ENCODE results near the gene GABRD.

GABRD gene

DNA sequence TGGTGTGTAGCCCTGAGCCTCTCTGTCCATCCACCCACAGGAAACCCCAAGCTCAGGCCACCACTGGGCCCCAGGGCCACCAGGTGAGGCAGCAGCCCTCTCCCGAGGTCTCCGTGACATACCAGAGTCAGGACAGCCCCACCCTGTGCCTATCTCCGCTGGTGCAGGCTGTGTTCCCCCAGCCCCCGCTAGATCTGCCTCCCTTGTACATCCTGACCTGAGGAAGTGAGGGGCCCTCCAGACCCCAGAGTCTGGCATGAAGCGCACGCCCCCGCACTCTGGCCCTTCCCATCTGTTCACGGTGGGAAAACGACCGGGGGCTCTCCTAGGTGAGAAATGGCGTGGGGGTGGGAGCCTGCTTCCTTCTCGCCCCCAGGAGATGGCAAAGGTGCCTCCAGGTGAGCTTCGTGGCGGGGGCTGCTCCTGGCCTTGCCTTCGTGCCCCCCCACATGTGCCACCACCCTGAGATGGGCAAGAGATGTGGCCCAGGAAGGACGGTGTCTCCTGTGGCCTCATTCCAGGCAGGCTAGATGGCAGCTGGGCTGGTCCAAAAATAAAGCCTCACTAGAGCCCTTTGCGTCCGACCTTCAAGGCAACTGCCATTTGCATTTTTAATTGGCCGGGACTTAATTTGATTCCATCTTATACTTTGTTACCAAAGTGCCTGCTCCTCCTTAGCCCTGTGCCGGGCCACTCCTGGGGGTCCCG is 3.1 kb downstream of the GABRD start:
- Histone ChIP-seq H3K27me3 (ENCODE audit: insufficient read depth, low read length, poor library complexity, severe bottlenecking) (no peaks in the 10 kb centered on the region), H3K9me3 (ENCODE audit: insufficient read depth, low read depth, low read length) (no peaks in the 10 kb centered on the region)

DNA sequence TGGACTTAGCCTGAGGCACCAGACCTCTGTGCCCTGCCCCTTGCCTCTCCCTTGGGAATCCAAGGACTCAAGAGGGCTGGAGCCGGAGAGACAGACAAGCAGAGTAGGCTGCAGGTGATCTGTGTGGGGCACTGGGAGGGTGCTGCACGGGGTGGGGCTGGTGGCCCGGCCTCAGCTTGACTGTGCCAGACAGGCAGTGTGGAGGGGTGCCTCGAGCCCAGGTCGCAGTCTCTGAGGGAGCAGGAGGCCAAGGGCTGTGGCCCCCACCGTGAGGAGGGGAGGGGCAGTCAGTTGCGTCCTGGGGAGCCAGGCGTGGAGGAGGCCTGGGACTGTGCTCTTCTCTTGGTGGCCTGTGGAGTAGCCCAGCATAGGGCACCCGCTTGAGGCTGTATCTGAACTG is 4.0 kb downstream of the GABRD start:
- TF ChIP-seq, protein P1, sequence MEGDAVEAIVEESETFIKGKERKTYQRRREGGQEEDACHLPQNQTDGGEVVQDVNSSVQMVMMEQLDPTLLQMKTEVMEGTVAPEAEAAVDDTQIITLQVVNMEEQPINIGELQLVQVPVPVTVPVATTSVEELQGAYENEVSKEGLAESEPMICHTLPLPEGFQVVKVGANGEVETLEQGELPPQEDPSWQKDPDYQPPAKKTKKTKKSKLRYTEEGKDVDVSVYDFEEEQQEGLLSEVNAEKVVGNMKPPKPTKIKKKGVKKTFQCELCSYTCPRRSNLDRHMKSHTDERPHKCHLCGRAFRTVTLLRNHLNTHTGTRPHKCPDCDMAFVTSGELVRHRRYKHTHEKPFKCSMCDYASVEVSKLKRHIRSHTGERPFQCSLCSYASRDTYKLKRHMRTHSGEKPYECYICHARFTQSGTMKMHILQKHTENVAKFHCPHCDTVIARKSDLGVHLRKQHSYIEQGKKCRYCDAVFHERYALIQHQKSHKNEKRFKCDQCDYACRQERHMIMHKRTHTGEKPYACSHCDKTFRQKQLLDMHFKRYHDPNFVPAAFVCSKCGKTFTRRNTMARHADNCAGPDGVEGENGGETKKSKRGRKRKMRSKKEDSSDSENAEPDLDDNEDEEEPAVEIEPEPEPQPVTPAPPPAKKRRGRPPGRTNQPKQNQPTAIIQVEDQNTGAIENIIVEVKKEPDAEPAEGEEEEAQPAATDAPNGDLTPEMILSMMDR (conservative IDR thresholded peaks at IDR 0.05; ENCODE audit: low read length) = no peak
- no peak for TF ChIP-seq EZH2phosphoT487 (IDR thresholded peaks at IDR 0.05; ENCODE audit: borderline replicate concordance)
- Histone ChIP-seq H3K4me1 (ENCODE audit: insufficient read depth, low read length, poor library complexity, severe bottlenecking) (no peaks in the 10 kb centered on the region), H2AFZ (ENCODE audit: low read length) (no peak overlapping the region), H4K20me1 (ENCODE audit: insufficient read depth, low read length, poor library complexity, severe bottlenecking) (no peaks in the 10 kb centered on the region), H3K36me3 (ENCODE audit: insufficient read depth, low read length) (no peaks in the 10 kb centered on the region), H3K9me2 (replicated peaks; ENCODE audit: low read depth, low read length) (no peaks in the 10 kb centered on the region), H3K4me2 (ENCODE audit: low read depth, low read length, poor library complexity, severe bottlenecking) (no peak overlapping the region), H3F3A (ENCODE audit: low read depth) (no peaks in the 10 kb centered on the region), H3K9me3 (ENCODE audit: insufficient read depth, low read depth, low read length) (no peaks in the 10 kb centered on the region), H3K9ac (ENCODE audit: low read depth, low read length, poor library complexity, severe bottlenecking) (no peak overlapping the region), H3K79me2 (ENCODE audit: insufficient read depth, low read length) (no peaks in the 10 kb centered on the region), H3K27me3 (ENCODE audit: insufficient read depth, low read length, poor library complexity, severe bottlenecking) (no peaks in the 10 kb centered on the region), H3K4me3 (ENCODE audit: low read length, poor library complexity, severe bottlenecking) (no peak overlapping the region)

More for the DNA sequence above, 3.1 kb downstream of the GABRD start:
- no peaks in the 10 kb centered on the region for H3K79me2 ChIP-seq (ENCODE audit: insufficient read depth, low read length)
- no peaks in the 10 kb centered on the region for H4K20me1 ChIP-seq (ENCODE audit: insufficient read depth, low read length, poor library complexity, severe bottlenecking)
- H3K4me3 ChIP-seq (ENCODE audit: low read length, poor library complexity, severe bottlenecking) = no peak overlapping the region
- no peak overlapping the region for H2AFZ ChIP-seq (ENCODE audit: low read length)
- H3K9ac ChIP-seq (ENCODE audit: low read depth, low read length, poor library complexity, severe bottlenecking) = no peak overlapping the region
- H3K4me2 ChIP-seq (ENCODE audit: low read depth, low read length, poor library complexity, severe bottlenecking) = no peak overlapping the region
- H3F3A ChIP-seq (ENCODE audit: low read depth) = no peaks in the 10 kb centered on the region
- no peaks in the 10 kb centered on the region for H3K9me2 ChIP-seq (replicated peaks; ENCODE audit: low read depth, low read length)
- no peaks in the 10 kb centered on the region for H3K36me3 ChIP-seq (ENCODE audit: insufficient read depth, low read length)
- H3K4me1 ChIP-seq (ENCODE audit: insufficient read depth, low read length, poor library complexity, severe bottlenecking) = no peaks in the 10 kb centered on the region
- TF ChIP-seq EZH2phosphoT487 (IDR thresholded peaks at IDR 0.05; ENCODE audit: borderline replicate concordance) = no peak
- TF ChIP-seq, protein P1 (conservative IDR thresholded peaks at IDR 0.05; ENCODE audit: low read length) = no peak

DNA sequence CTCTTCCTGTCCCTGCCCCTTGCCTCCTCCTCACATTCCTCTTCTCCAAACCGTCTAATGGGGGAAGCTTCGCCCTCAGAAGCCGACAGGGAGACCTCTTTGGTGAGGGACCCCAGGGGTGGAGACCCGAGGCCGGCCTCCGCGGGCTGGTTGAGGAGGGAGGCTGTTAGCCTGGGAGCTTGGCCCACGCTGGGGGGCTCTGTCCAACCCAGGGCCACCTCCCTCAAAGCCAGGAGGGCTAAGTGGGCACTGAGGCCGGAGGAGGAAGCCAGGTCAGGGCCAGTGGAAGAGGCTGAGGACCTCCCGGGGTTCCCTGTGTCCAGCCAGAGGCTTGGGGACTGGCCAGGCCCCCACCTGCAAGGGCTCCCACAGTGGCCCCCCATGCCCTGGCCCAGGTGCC is 5.3 kb downstream of the GABRD start:
- no peak overlapping the region for H3K4me3 ChIP-seq (ENCODE audit: low read length, poor library complexity, severe bottlenecking)
- no peaks in the 10 kb centered on the region for H3K79me2 ChIP-seq (ENCODE audit: insufficient read depth, low read length)
- H2AFZ ChIP-seq (ENCODE audit: low read length) = no peak overlapping the region
- no peaks in the 10 kb centered on the region for H3K27me3 ChIP-seq (ENCODE audit: insufficient read depth, low read length, poor library complexity, severe bottlenecking)
- H3K9me2 ChIP-seq (replicated peaks; ENCODE audit: low read depth, low read length) = no peaks in the 10 kb centered on the region
- H3F3A ChIP-seq (ENCODE audit: low read depth) = no peaks in the 10 kb centered on the region
- H3K36me3 ChIP-seq (ENCODE audit: insufficient read depth, low read length) = no peaks in the 10 kb centered on the region
- TF ChIP-seq EZH2phosphoT487 (IDR thresholded peaks at IDR 0.05; ENCODE audit: borderline replicate concordance) = no peak
- TF ChIP-seq, protein P1 (conservative IDR thresholded peaks at IDR 0.05; ENCODE audit: low read length) = no peak
- no peaks in the 10 kb centered on the region for H4K20me1 ChIP-seq (ENCODE audit: insufficient read depth, low read length, poor library complexity, severe bottlenecking)
- H3K4me2 ChIP-seq (ENCODE audit: low read depth, low read length, poor library complexity, severe bottlenecking) = no peak overlapping the region
- H3K4me1 ChIP-seq (ENCODE audit: insufficient read depth, low read length, poor library complexity, severe bottlenecking) = no peaks in the 10 kb centered on the region
- no peak overlapping the region for H3K9ac ChIP-seq (ENCODE audit: low read depth, low read length, poor library complexity, severe bottlenecking)
- no peaks in the 10 kb centered on the region for H3K9me3 ChIP-seq (ENCODE audit: insufficient read depth, low read depth, low read length)
